HT-29 (cell line): Measurements from ENCODE around the gene PSME3IP1. TPM values are rescaled to one million over a fixed set of nuclear protein-coding genes. Genes with fewer than 3 reads are reported as not detected.

Source experiments
- total RNA-seq: library from RNA; depleted of rRNA; stranded (reverse); fragments of >200 nt; shearing (Covaris generic); gene quantifications from 2 replicates; pipeline ENCODE4 v1.2.3, GENCODE V29; 2014; rRNA removed

Gene PSME3IP1
- total RNA-seq, 1 experiment from 2014 or later: 54.5 TPM

Other genes starting within 250 kb of the PSME3IP1 start
- gene CETP, start 224.1 kb downstream of the PSME3IP1 start, total RNA-seq: not detected in 2 replicates
- gene NLRC5, start 196.5 kb downstream of the PSME3IP1 start, total RNA-seq: 4.2 and 8.2 TPM in 2 replicates
- 40.5 and 44.2 TPM in 2 replicates for gene CPNE2, start 93.5 kb downstream of the PSME3IP1 start, total RNA-seq
- gene RSPRY1, start 290 bp upstream of the PSME3IP1 start, total RNA-seq: 20.7 and 21.3 TPM in 2 replicates
- gene ARL2BP, start 59.2 kb upstream of the PSME3IP1 start, total RNA-seq: 6.8 and 10.5 TPM in 2 replicates
- 0.13 and 0.16 TPM in 2 replicates for gene PLLP, start 98.6 kb upstream of the PSME3IP1 start, total RNA-seq
- not detected in 2 replicates for gene CCL22, start 172.7 kb upstream of the PSME3IP1 start, total RNA-seq
- 0.23 and 0.57 TPM in 2 replicates for gene CX3CL1, start 186.5 kb upstream of the PSME3IP1 start, total RNA-seq
- gene CCL17, start 218.7 kb upstream of the PSME3IP1 start, total RNA-seq: not detected in 2 replicates